Vagina (tissue), 2 donors: Measurements from ENCODE around the gene TLCD1. TPM values are rescaled to one million over a fixed set of nuclear protein-coding genes. Genes with fewer than 3 reads are reported as not detected.

Source experiments
- DNase-seq, 2 donors: peaks; one replicate each; pipeline ENCODE4 v3.0.0-alpha.2; 2017; ENCODE audit errors: extremely low spot score in 2 of 2
- H3K27ac ChIP-seq: fragments of 200-600 bp; sonication (generic); one replicate; pipeline ENCODE4 v1.5.1; 2019
- H3K27me3 ChIP-seq: fragments of 200-600 bp; sonication (generic); one replicate; pipeline ENCODE4 v1.5.1; 2019
- H3K36me3 ChIP-seq, 2 donors: fragments of 200-600 bp; sonication (generic); one replicate each; pipeline ENCODE4 v1.5.1; 2017 to 2019
- H3K4me1 ChIP-seq: fragments of 200-600 bp; sonication (generic); one replicate; pipeline ENCODE4 v1.5.1; 2019
- H3K4me3 ChIP-seq, 2 donors: fragments of 200-600 bp; sonication (generic); 1 replicate in 1 of 2; 2 replicates in 1 of 2; pipeline ENCODE4 v1.5.1; 2016 to 2019
- H3K9me3 ChIP-seq: fragments of 200-600 bp; sonication (generic); one replicate; pipeline ENCODE4 v1.5.1; 2019
- POLR2A ChIP-seq, 2 donors: fragments of 450-650 bp; IDR thresholded peaks; one replicate each; pipeline ENCODE4 v1.6.1; 2017; ENCODE audit warnings: antibody characterized with exemption in 2 of 2, mild to moderate bottlenecking in 2 of 2, moderate library complexity in 2 of 2
- POLR2AphosphoS5 ChIP-seq, 2 donors: sonication (generic); formaldehyde crosslinking; IDR thresholded peaks; one replicate each; pipeline ENCODE4 v1.9.0; 2017; ENCODE audit warnings: antibody characterized with exemption in 2 of 2, mild to moderate bottlenecking in 2 of 2, low read depth in 1 of 2; ENCODE audit not compliant: insufficient read depth in 1 of 2
- intact Hi-C: fragments of 100-400 bp; cut with DNase I; formaldehyde crosslinking; loops from one replicate; pipeline ENCODE4 v1.15.1; 2023
- total RNA-seq: library from RNA; depleted of rRNA; stranded (reverse); fragments of >200 nt; gene quantifications from one replicate; pipeline ENCODE4 v1.2.3, GENCODE V29; 2016
- TF ChIP-seq, protein P1 (sequence below), 3 experiments: fragments of 450-650 bp in 2 of 3; fragments of 200-600 bp in 1 of 3; sonication (generic) in 1 of 3; IDR thresholded peaks; one replicate each; pipeline ENCODE4 v1.5.1; 2017 to 2019; ENCODE audit warnings: antibody characterized with exemption in 3 of 3, mild to moderate bottlenecking in 2 of 3, moderate library complexity in 2 of 3

The TLCD1 gene
- total RNA-seq, 1 donor from 2014 or later = 2.9 TPM

DNA sequence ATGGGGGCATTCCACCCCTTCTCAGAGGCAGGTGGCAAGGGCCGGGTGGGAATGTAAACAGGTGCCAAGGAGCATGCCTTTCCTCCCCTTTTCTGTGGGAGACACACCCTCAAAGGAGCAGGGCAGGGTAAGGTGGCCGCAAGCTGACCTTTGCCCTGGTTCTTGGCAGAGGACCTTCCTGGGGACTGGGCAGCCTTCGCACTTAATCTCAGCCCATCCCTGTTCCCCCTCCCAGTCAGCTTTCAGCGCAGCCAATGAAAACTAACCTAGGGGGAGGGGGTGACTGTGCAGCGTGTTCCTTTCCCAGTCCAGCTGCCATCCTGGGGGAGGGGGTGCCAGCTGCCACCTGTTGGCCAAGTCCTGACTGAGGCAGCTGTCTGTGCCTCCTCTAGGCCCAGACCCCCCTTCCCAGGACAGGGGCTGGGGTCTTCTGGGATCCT lies 20.6 kb upstream of the TLCD1 start:
- no peak overlapping the region for H3K4me3 ChIP-seq

DNA sequence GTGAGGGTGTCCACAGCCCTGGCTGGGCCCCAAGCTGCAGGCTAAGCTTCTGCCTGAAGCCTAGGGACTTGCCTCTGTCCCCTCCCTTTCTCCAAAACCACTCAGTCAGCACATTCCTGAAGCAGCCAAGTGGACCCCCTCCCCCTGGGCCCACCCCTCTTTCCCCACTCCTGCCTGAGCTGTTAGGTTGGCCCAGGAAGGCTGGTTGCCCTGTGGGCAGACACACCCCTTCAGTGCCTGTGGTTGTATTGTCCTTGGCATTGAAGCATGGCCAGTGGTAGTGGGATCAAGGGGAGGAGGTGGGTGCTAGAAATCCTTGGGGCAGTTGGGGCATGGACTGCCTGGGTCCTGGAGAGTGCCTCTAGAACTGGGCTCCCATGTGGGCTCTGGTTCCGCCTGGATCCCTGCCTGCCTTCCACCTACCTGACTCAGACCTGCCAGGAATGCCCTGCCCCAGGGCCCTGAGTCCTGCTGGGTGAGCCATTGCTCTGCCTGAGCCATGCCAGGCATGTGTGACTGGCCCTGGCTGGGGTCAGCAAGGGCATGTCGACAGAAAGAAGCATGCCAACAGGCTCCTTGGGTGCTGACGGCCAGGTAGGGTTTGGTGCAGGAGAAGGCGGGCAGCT lies 19.9 kb upstream of the TLCD1 start:
- peaks cover 61% of the 10 kb centered on the region for H3K4me1 ChIP-seq
- H3K36me3 ChIP-seq = peaks cover 0 to 16% of the 10 kb centered on the region in 2 donors
- TF ChIP-seq POLR2AphosphoS5 (IDR thresholded peaks at IDR 0.05; ENCODE audit: insufficient read depth in 1 of 2, low read depth in 1 of 2) (no peak), POLR2A (IDR thresholded peaks at IDR 0.05) (no peak)
- TF ChIP-seq, protein P1, sequence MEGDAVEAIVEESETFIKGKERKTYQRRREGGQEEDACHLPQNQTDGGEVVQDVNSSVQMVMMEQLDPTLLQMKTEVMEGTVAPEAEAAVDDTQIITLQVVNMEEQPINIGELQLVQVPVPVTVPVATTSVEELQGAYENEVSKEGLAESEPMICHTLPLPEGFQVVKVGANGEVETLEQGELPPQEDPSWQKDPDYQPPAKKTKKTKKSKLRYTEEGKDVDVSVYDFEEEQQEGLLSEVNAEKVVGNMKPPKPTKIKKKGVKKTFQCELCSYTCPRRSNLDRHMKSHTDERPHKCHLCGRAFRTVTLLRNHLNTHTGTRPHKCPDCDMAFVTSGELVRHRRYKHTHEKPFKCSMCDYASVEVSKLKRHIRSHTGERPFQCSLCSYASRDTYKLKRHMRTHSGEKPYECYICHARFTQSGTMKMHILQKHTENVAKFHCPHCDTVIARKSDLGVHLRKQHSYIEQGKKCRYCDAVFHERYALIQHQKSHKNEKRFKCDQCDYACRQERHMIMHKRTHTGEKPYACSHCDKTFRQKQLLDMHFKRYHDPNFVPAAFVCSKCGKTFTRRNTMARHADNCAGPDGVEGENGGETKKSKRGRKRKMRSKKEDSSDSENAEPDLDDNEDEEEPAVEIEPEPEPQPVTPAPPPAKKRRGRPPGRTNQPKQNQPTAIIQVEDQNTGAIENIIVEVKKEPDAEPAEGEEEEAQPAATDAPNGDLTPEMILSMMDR (IDR thresholded peaks at IDR 0.05) = no peak
- intact Hi-C loops = no loop called here
- no peak for DNase-seq
- H3K4me3 ChIP-seq = peak overlapping the region; percentile 72 to 81
- no peaks in the 10 kb centered on the region for H3K27me3 ChIP-seq
- peak overlapping the region; percentile 95 for H3K27ac ChIP-seq
- H3K9me3 ChIP-seq = no peaks in the 10 kb centered on the region

More for the DNA sequence above, 20.6 kb upstream of the TLCD1 start:
- peaks cover 0 to 16% of the 10 kb centered on the region in 2 donors for H3K36me3 ChIP-seq
- H3K27ac ChIP-seq = peak overlapping the region; percentile 95
- TF ChIP-seq POLR2A (IDR thresholded peaks at IDR 0.05) (no peak), POLR2AphosphoS5 (IDR thresholded peaks at IDR 0.05; ENCODE audit: insufficient read depth in 1 of 2, low read depth in 1 of 2) (no peak)
- TF ChIP-seq, protein P1 (IDR thresholded peaks at IDR 0.05) = no peak
- H3K4me1 ChIP-seq = peaks cover 61% of the 10 kb centered on the region
- DNase-seq = no peak
- intact Hi-C loops = no loop called here
- H3K9me3 ChIP-seq = no peaks in the 10 kb centered on the region
- H3K27me3 ChIP-seq = no peaks in the 10 kb centered on the region

DNA sequence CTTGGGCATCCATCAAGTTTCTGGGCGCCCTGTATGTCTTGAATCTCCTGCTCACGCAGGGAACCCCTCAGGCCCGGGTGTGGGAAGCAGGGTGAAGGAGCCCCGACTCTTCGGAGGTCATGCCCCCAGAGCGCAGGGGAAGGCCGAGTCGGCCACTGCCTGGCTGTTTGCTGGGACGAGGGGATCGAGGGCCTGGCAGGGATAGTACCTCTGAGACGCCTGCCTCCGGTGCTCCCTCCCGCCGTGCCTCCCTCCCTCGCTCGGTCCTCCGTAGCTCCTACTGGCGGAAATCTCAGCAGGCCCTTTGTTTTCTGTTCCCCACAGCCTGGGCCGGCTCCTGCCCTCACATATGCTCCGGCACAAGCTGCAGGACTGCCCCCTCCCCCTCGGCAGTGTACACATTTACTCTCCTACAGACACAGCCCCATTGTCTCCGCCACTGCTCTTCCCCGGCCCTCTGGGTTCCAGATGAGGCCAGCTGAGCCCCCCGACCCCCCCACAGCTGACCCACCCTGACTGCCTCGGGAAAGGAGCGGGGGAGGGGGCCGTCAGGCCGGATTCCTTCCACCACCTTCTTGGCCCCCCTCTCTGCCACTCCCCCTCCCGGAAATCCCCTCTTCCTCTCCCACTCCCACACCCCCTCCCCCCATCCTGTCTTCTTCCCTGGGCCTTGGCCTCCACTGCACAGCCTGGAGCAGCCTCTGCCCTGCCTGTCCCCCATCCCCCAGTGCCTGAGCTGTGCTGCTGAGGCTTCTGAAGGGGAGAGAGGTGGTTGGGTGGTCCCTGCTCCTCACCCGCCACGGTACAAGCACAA lies 19.1 kb upstream of the TLCD1 start:
- TF ChIP-seq POLR2AphosphoS5 (IDR thresholded peaks at IDR 0.05; ENCODE audit: insufficient read depth in 1 of 2, low read depth in 1 of 2) (no peak), POLR2A (IDR thresholded peaks at IDR 0.05) (no peak)
- TF ChIP-seq, protein P1 (IDR thresholded peaks at IDR 0.05) = no peak

DNA sequence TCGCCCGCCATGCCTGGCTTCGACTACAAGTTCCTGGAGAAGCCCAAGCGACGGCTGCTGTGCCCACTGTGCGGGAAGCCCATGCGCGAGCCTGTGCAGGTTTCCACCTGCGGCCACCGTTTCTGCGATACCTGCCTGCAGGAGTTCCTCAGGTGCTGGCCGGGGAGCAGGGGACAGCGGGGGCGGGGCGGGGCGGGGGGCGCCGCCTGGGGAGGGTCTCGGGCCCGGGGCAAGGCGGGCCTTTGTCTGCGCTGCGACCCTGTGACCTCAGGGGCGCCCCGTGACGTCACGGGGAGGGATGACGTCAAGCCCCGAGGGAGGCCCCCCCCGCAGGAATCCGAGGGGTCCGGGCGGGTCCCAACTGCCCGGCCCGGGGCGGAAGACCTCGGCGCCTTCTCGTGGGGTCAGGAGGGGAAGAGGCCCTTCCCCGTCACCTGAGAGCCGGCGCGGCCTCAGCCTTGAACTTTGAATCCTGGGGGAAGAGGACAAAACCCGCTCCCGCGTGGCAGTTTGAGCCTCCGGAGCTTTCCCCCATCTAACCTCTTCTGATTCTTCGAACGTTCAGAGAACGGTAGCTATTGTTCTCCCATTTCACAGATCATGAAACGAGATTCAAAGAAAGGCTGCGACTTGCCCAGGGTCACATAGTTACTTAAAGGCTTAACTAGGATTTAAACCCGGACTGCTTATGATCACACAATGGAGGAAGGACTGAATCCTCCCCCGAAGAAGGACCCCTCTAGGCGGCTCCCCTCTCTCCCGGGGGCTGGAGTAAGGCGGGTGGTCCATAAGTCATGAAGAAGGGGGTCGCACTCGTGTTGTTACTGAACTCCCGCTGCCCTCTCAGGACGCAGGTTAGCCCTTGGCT lies 18.3 kb upstream of the TLCD1 start:
- TF ChIP-seq, protein P1 (IDR thresholded peaks at IDR 0.05) = no peak
- TF ChIP-seq POLR2AphosphoS5 (IDR thresholded peaks at IDR 0.05; ENCODE audit: insufficient read depth in 1 of 2, low read depth in 1 of 2) (peak in 1 of 2 donors; percentile 64), POLR2A (IDR thresholded peaks at IDR 0.05) (no peak)
- DNase-seq = no peak

More for the DNA sequence above, 19.1 kb upstream of the TLCD1 start:
- Histone ChIP-seq H3K27ac (peak overlapping the region; percentile 95), H3K36me3 (peaks cover 0 to 16% of the 10 kb centered on the region in 2 donors), H3K27me3 (no peaks in the 10 kb centered on the region), H3K4me3 (peak overlapping the region; percentile 72 to 81), H3K4me1 (peaks cover 61% of the 10 kb centered on the region), H3K9me3 (no peaks in the 10 kb centered on the region)
- DNase-seq = no peak
- intact Hi-C loops = no loop called here

More for the DNA sequence above, 18.3 kb upstream of the TLCD1 start:
- peak overlapping the region; percentile 95 for H3K27ac ChIP-seq
- intact Hi-C loops = no loop called here
- H3K27me3 ChIP-seq = no peaks in the 10 kb centered on the region
- H3K4me3 ChIP-seq = peak overlapping the region; percentile 72 to 81
- H3K36me3 ChIP-seq = peaks cover 0 to 16% of the 10 kb centered on the region in 2 donors
- H3K4me1 ChIP-seq = peaks cover 55% of the 10 kb centered on the region
- H3K9me3 ChIP-seq = no peaks in the 10 kb centered on the region
